Measurements from ENCODE around the gene MPC1.

DNA sequence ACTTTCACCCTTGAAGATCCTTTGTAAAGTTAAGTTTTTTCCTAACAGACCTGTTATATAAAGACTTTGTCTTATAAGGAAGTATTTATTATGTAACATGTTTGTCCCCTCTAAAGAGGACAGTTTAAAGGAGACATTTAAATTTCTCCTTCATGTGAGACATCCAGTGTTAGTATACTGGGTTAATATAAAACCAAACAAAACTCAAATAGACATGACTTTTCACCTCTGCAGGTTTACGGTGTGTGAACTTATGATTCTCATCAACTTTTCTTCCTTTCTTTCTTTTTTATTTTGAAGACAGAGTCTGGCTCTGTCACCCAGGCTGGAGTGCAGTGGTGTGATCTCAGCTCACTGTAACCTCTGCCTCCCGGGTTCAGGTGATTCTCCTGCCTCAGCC lies 17.4 kb upstream of the MPC1 start:
- TF ChIP-seq, protein P1, sequence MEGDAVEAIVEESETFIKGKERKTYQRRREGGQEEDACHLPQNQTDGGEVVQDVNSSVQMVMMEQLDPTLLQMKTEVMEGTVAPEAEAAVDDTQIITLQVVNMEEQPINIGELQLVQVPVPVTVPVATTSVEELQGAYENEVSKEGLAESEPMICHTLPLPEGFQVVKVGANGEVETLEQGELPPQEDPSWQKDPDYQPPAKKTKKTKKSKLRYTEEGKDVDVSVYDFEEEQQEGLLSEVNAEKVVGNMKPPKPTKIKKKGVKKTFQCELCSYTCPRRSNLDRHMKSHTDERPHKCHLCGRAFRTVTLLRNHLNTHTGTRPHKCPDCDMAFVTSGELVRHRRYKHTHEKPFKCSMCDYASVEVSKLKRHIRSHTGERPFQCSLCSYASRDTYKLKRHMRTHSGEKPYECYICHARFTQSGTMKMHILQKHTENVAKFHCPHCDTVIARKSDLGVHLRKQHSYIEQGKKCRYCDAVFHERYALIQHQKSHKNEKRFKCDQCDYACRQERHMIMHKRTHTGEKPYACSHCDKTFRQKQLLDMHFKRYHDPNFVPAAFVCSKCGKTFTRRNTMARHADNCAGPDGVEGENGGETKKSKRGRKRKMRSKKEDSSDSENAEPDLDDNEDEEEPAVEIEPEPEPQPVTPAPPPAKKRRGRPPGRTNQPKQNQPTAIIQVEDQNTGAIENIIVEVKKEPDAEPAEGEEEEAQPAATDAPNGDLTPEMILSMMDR (IDR thresholded peaks at IDR 0.05), result no peak
- no peak for TF ChIP-seq POLR2AphosphoS5 (IDR thresholded peaks at IDR 0.05)
